HL-60 (cell line): ENCODE data around the gene PLA2G4D.

Experiments used
- DNase-seq, 2 experiments: peaks; one replicate each; pipeline ENCODE4 v3.0.0-alpha.2; 2010 to 2020; ENCODE audit warnings: low read depth in 1 of 2, low spot score in 1 of 2
- H3K27ac ChIP-seq: fragments of 250-450 bp; sonication (Bioruptor Pico); replicated peaks from 2 replicates; pipeline ENCODE4 v1.5.1; 2020; ENCODE audit warnings: mild to moderate bottlenecking, moderate library complexity
- H3K27me3 ChIP-seq: fragments of 250-450 bp; sonication (Bioruptor Pico); 2 replicates; pipeline ENCODE4 v1.5.1; 2021; ENCODE audit warnings: mild to moderate bottlenecking, moderate library complexity; ENCODE audit not compliant: insufficient read depth, poor library complexity, severe bottlenecking
- H3K4me3 ChIP-seq: replicated peaks from 2 replicates; pipeline ENCODE4 v1.5.1; 2011; ENCODE audit warnings: mild to moderate bottlenecking, control low read depth, low read length; ENCODE audit not compliant: insufficient read depth
- GABPA ChIP-seq: IDR thresholded peaks from 2 replicates; pipeline ENCODE4 v1.6.1; 2012; ENCODE audit warnings: low read depth
- POLR2AphosphoS5 ChIP-seq: IDR thresholded peaks from 2 replicates; pipeline ENCODE4 v1.6.1; 2012; ENCODE audit warnings: low read depth
- REST ChIP-seq: IDR thresholded peaks from 2 replicates; pipeline ENCODE4 v1.6.1; 2012; ENCODE audit warnings: low read depth; ENCODE audit not compliant: insufficient replicate concordance
- SPI1 ChIP-seq: IDR thresholded peaks from 2 replicates; pipeline ENCODE4 v1.6.1; 2012; ENCODE audit warnings: low read depth, mild to moderate bottlenecking, borderline replicate concordance
- TF ChIP-seq, protein P1 (sequence below): IDR thresholded peaks from one replicate; pipeline ENCODE4 v1.5.1; 2011; ENCODE audit warnings: low read length, control low read depth, inconsistent platforms; ENCODE audit not compliant: insufficient read depth

PLA2G4D gene

DNA sequence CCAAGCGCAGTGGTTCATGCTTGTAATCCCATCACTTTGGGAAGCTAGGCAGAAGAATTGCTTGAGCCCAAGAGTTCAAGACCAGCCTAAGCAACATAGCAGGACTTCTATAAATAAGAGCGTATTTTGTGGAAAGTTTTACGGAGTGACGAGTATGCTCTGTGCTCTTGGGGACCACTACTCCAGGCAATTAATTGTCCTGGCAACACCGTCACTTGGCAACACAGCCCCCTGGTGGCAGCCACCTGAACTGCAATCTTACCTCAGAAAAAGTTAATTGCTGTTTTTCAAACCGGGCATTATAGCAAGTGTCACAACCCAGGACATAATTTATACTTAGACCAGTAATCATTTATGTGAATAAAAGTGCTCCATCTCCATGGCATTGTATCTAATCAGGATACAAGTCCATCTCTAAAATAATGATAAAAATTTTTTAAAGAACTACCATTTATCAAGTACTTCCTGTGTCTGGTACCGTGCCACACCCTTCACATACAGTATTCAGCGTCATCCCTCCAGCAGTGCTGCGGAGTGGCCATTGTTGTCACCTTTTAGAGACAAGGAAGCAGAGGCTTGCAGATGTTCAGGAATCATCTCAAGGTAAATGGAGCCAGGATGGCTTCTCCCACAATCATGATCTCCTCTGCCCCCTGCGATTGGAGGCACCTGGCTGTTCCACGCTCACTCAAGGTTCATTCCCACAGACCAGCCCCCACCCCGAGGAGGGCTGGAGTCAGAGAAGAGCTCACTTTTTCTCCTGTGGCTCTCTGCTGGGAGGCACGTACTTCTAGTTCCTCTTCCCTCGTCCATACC lies 34.5 kb downstream of the PLA2G4D start:
- Histone ChIP-seq H3K27me3 (peaks cover 3% of the 10 kb centered on the region), H3K27ac (no peak overlapping the region), H3K4me3 (no peak overlapping the region)
- peak in 1 of 2 experiments; percentile 54 for DNase-seq
- TF ChIP-seq GABPA: no peak
- TF ChIP-seq, protein P1, sequence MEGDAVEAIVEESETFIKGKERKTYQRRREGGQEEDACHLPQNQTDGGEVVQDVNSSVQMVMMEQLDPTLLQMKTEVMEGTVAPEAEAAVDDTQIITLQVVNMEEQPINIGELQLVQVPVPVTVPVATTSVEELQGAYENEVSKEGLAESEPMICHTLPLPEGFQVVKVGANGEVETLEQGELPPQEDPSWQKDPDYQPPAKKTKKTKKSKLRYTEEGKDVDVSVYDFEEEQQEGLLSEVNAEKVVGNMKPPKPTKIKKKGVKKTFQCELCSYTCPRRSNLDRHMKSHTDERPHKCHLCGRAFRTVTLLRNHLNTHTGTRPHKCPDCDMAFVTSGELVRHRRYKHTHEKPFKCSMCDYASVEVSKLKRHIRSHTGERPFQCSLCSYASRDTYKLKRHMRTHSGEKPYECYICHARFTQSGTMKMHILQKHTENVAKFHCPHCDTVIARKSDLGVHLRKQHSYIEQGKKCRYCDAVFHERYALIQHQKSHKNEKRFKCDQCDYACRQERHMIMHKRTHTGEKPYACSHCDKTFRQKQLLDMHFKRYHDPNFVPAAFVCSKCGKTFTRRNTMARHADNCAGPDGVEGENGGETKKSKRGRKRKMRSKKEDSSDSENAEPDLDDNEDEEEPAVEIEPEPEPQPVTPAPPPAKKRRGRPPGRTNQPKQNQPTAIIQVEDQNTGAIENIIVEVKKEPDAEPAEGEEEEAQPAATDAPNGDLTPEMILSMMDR: peak; percentile 93

DNA sequence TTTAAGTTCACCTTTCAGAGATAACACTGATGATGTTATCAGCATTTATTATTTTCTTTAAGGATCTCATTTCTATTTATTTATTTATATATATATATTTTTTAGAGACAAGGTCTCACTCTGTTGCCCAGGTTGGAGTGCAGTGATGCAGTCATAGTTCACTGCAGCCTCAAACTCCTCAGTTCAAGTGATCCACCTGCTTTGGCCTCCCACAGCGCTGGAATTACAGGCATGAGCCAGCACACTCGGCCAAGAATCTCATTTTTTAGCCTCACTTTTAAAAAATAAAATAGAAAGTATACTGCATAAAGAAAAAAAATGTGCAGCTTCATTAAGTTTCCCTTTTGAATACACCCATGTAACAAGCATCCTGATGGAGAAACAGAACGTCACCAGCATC lies 35.6 kb downstream of the PLA2G4D start:
- H3K27ac ChIP-seq: no peak overlapping the region

GRCh38 chr15:42057799-42058646 lies 36.3 kb downstream of the PLA2G4D start:
- Histone ChIP-seq H3K4me3 (peak overlapping the region; percentile 41), H3K27ac (no peak overlapping the region), H3K27me3 (peaks cover 3% of the 10 kb centered on the region)
- DNase-seq: no peak
- TF ChIP-seq GABPA: no peak
- no peak for TF ChIP-seq REST
- no peak for TF ChIP-seq POLR2AphosphoS5
- TF ChIP-seq SPI1: no peak
- TF ChIP-seq, protein P1: no peak

More for the DNA sequence above, 35.6 kb downstream of the PLA2G4D start:
- no peak for DNase-seq
- no peak overlapping the region for H3K4me3 ChIP-seq
- H3K27me3 ChIP-seq: peaks cover 3% of the 10 kb centered on the region
- TF ChIP-seq POLR2AphosphoS5 (no peak), GABPA (no peak), SPI1 (no peak), REST (no peak)
- TF ChIP-seq, protein P1: no peak
